HG03558 (cell line): ENCODE data around the gene ZNF333.

Experiments used
- ATAC-seq: cut with Tn5 transposase; IDR thresholded peaks from one replicate; pipeline ENCODE4 v1.9.1; 2021; ENCODE audit warnings: moderate number of reproducible peaks; ENCODE audit not compliant: unreplicated experiment; ENCODE audit errors: extremely low read depth

Gene ZNF333

GRCh38 chr19:14782626-14783409 is 93.0 kb downstream of the ZNF333 start:
- no peak for ATAC-seq
